Liver (tissue), 3 donors: ENCODE measurements around the gene SCN2A.

ENCODE experiments used
- EGR1 ChIP-seq, 2 donors: IDR thresholded peaks; 2 replicates each; pipeline ENCODE4 v1.6.1; 2016 to 2018; ENCODE audit warnings: antibody characterized with exemption in 2 of 2, low read depth in 2 of 2
- GABPA ChIP-seq, 2 donors: IDR thresholded peaks in 1 of 2; conservative IDR thresholded peaks in 1 of 2; 2 replicates each; pipeline ENCODE4 v1.6.1; 2016; ENCODE audit warnings: antibody characterized with exemption in 2 of 2, mild to moderate bottlenecking in 1 of 2, moderate library complexity in 1 of 2
- JUND ChIP-seq, 2 donors: IDR thresholded peaks; 2 replicates each; pipeline ENCODE4 v1.6.1; 2016; ENCODE audit warnings: antibody characterized with exemption in 2 of 2
- RAD21 ChIP-seq, 2 donors: IDR thresholded peaks; 2 replicates each; pipeline ENCODE4 v1.6.1; 2016; ENCODE audit warnings: antibody characterized with exemption in 2 of 2, mild to moderate bottlenecking in 2 of 2
- RXRA ChIP-seq, 2 donors: IDR thresholded peaks; 2 replicates each; pipeline ENCODE4 v1.6.1; 2017 to 2018; ENCODE audit warnings: antibody characterized with exemption in 2 of 2, mild to moderate bottlenecking in 1 of 2
- SP1 ChIP-seq: IDR thresholded peaks from 2 replicates; pipeline ENCODE4 v1.6.1; 2018; ENCODE audit warnings: antibody characterized with exemption, mild to moderate bottlenecking
- TAF1 ChIP-seq: conservative IDR thresholded peaks from 2 replicates; pipeline ENCODE4 v1.6.1; 2016; ENCODE audit warnings: antibody characterized with exemption, mild to moderate bottlenecking
- YY1 ChIP-seq: IDR thresholded peaks from 2 replicates; pipeline ENCODE4 v1.6.1; 2016; ENCODE audit warnings: antibody characterized with exemption, mild to moderate bottlenecking
- TF ChIP-seq, protein P1 (sequence below): fragments of 150-350 bp; IDR thresholded peaks from 2 replicates; pipeline ENCODE4 v1.5.1; 2017; ENCODE audit warnings: improper control_type of control experiment, low read depth, low read length; ENCODE audit not compliant: missing input control
- TF ChIP-seq, protein P2 (sequence below): IDR thresholded peaks from 2 replicates; pipeline ENCODE4 v1.6.1; 2016; ENCODE audit warnings: antibody characterized with exemption
- TF ChIP-seq, protein P3 (sequence below): IDR thresholded peaks from 2 replicates; pipeline ENCODE4 v1.6.1; 2016; ENCODE audit warnings: antibody characterized with exemption
- TF ChIP-seq, protein P4 (sequence below): IDR thresholded peaks from 2 replicates; pipeline ENCODE4 v1.6.1; 2016; ENCODE audit warnings: antibody characterized with exemption
- donor health status: healthy.
- donor health status: healthy.

DNA sequence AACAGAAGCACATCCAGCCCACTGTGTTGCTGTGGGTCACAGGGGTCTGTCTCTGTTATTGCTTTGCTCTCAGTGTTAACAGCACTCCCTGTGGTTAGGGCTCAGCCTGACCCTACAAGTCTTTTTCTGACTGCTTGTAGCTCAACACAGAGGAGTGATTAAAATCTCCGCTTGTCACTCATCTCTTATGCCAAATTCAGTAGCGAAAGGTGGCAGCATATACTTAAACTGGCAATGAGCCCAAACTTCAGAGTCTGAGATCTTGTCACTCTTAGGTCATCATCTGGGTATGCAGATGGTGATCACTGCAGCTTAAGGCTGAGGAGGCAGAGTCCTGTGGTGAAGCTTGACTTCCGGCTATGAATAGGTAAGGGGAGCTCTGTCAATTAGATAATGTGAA is 167.0 kb downstream of the SCN2A start:
- TF ChIP-seq, protein P1, sequence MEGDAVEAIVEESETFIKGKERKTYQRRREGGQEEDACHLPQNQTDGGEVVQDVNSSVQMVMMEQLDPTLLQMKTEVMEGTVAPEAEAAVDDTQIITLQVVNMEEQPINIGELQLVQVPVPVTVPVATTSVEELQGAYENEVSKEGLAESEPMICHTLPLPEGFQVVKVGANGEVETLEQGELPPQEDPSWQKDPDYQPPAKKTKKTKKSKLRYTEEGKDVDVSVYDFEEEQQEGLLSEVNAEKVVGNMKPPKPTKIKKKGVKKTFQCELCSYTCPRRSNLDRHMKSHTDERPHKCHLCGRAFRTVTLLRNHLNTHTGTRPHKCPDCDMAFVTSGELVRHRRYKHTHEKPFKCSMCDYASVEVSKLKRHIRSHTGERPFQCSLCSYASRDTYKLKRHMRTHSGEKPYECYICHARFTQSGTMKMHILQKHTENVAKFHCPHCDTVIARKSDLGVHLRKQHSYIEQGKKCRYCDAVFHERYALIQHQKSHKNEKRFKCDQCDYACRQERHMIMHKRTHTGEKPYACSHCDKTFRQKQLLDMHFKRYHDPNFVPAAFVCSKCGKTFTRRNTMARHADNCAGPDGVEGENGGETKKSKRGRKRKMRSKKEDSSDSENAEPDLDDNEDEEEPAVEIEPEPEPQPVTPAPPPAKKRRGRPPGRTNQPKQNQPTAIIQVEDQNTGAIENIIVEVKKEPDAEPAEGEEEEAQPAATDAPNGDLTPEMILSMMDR = no peak
- TF ChIP-seq JUND (IDR thresholded peaks at IDR 0.05) (no peak), RAD21 (IDR thresholded peaks at IDR 0.05) (no peak), TAF1 (no peak), RXRA (IDR thresholded peaks at IDR 0.05) (no peak), GABPA (IDR thresholded peaks at IDR 0.05 in 1 of 2, conservative IDR thresholded peaks at IDR 0.05 in 1 of 2) (no peak), SP1 (no peak), YY1 (no peak), EGR1 (IDR thresholded peaks at IDR 0.05; ENCODE audit: low read depth in 2 of 2) (no peak)
- TF ChIP-seq, protein P2, sequence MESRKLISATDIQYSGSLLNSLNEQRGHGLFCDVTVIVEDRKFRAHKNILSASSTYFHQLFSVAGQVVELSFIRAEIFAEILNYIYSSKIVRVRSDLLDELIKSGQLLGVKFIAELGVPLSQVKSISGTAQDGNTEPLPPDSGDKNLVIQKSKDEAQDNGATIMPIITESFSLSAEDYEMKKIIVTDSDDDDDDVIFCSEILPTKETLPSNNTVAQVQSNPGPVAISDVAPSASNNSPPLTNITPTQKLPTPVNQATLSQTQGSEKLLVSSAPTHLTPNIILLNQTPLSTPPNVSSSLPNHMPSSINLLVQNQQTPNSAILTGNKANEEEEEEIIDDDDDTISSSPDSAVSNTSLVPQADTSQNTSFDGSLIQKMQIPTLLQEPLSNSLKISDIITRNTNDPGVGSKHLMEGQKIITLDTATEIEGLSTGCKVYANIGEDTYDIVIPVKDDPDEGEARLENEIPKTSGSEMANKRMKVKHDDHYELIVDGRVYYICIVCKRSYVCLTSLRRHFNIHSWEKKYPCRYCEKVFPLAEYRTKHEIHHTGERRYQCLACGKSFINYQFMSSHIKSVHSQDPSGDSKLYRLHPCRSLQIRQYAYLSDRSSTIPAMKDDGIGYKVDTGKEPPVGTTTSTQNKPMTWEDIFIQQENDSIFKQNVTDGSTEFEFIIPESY = no peak
- TF ChIP-seq, protein P3, sequence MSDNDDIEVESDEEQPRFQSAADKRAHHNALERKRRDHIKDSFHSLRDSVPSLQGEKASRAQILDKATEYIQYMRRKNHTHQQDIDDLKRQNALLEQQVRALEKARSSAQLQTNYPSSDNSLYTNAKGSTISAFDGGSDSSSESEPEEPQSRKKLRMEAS = no peak
- TF ChIP-seq, protein P4, sequence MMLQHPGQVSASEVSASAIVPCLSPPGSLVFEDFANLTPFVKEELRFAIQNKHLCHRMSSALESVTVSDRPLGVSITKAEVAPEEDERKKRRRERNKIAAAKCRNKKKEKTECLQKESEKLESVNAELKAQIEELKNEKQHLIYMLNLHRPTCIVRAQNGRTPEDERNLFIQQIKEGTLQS = no peak
